SU-DHL-6 (cell line): ENCODE measurements around the gene LBH.

Experiments used
- CTCF ChIP-seq: fragments of 200-600 bp; sonication (generic); IDR thresholded peaks from one replicate; pipeline ENCODE4 v1.5.1; 2017; ENCODE audit warnings: antibody characterized with exemption, mild to moderate bottlenecking, low read length, moderate library complexity; ENCODE audit not compliant: insufficient read depth, poor library complexity, severe bottlenecking
- EZH2phosphoT487 ChIP-seq: fragments of 200-600 bp; sonication (generic), shearing (Covaris generic); conservative IDR thresholded peaks from 2 replicates; pipeline ENCODE4 v1.6.1; 2018; ENCODE audit warnings: mild to moderate bottlenecking, antibody characterized with exemption, low read length, moderate library complexity, mixed read lengths

- TF ChIP-seq CTCF (no peak), EZH2phosphoT487 (no peak)
These were observed 47.3 kb upstream of the LBH start for GRCh38 chr2:30184035-30184434.
